K562 (cell line): ENCODE data around the gene MIF.

Experiments
- CHD1 ChIP-seq: fragments of 200-600 bp; sonication (generic); IDR thresholded peaks from one replicate; pipeline ENCODE4 v1.6.1; 2012; ENCODE audit warnings: mild to moderate bottlenecking, moderate library complexity, low read length, inconsistent platforms
- EP300 ChIP-seq: IDR thresholded peaks from 2 replicates; pipeline ENCODE4 v1.6.1; 2012; ENCODE audit warnings: low read length, improper control_type of control experiment
- HOXB6 ChIP-seq: fragments of 250-450 bp; sonication (Bioruptor Pico); IDR thresholded peaks from 2 replicates; pipeline ENCODE4 v1.5.1; 2022; ENCODE audit warnings: mild to moderate bottlenecking, borderline replicate concordance
- NFIC ChIP-seq: fragments of 450-650 bp; IDR thresholded peaks from 2 replicates; pipeline ENCODE4 v1.6.1; 2017; ENCODE audit warnings: mild to moderate bottlenecking, inconsistent platforms
- RNF2 ChIP-seq: sonication (generic); IDR thresholded peaks from 2 replicates; pipeline ENCODE4 v1.6.1; 2016
- SIN3A ChIP-seq, 2 experiments: fragments of 150-350 bp in 1 of 2; IDR thresholded peaks; 2 replicates each; pipeline ENCODE4 v1.6.1; 2011 to 2016; ENCODE audit warnings: borderline replicate concordance in 2 of 2, low read depth in 2 of 2, low read length in 2 of 2, mild to moderate bottlenecking in 2 of 2, moderate library complexity in 2 of 2; ENCODE audit not compliant: control insufficient read depth in 1 of 2
- XRCC5 ChIP-seq: fragments of 200-400 bp; formaldehyde crosslinking; IDR thresholded peaks from 2 replicates; pipeline ENCODE4 v1.6.1; 2017; ENCODE audit warnings: low read depth, mild to moderate bottlenecking, low read length
- ZNF175 ChIP-seq: fragments of 200-800 bp; sonication (Bioruptor generic); IDR thresholded peaks from 2 replicates; pipeline ENCODE4 v1.6.1; 2016; ENCODE audit warnings: low read depth, mild to moderate bottlenecking, missing genetic modification characterization, missing compliant biosample characterization
- TF ChIP-seq, protein P1 (sequence below): sonication (generic); formaldehyde crosslinking; IDR thresholded peaks from 2 replicates; pipeline ENCODE4 v1.8.1; 2023; ENCODE audit warnings: mild to moderate bottlenecking, missing genetic modification reagents
- TF ChIP-seq, protein P2 (sequence below), 3 experiments: IDR thresholded peaks in 2 of 3; conservative IDR thresholded peaks in 1 of 3; 2 replicates each; pipeline ENCODE4 v1.5.1; 2011 to 2012; ENCODE audit warnings: low read length in 3 of 3, mild to moderate bottlenecking in 3 of 3, control low read depth in 2 of 3, improper control_type of control experiment in 1 of 3, inconsistent platforms in 1 of 3, low read depth in 1 of 3, mixed read lengths in 1 of 3, moderate library complexity in 1 of 3; ENCODE audit not compliant: insufficient read depth in 2 of 3
- TF ChIP-seq, protein P3 (sequence below): fragments of 450-650 bp; formaldehyde crosslinking; IDR thresholded peaks from 2 replicates; pipeline ENCODE4 v1.4.0; 2022; ENCODE audit warnings: mild to moderate bottlenecking, moderate library complexity
- TF ChIP-seq, protein P4 (sequence below): fragments of 250-450 bp; sonication (Bioruptor Pico); IDR thresholded peaks from 2 replicates; pipeline ENCODE4 v1.5.0; 2020; ENCODE audit warnings: mild to moderate bottlenecking

DNA sequence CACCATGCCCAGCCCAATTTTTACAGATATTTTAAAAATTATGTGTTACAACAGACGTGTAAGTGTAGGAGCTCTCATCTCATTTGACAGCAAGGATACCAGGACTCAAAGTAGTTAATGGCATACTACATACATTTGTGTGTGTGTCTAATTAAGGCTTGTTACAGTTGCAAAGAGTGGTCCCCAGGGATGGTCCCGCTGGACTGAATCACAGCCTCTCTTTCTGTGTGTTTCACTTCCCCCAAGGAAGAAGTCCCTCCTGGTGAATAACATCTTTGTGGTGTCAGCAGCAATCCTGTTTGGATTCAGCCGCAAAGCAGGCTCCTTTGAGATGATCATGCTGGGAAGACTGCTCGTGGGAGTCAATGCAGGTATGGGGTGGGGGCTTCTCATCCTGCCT is 19.3 kb upstream of the MIF start:
- TF ChIP-seq XRCC5 (no peak), NFIC (no peak), ZNF175 (CRISPR knock-in tag) (no peak), RNF2 (no peak), HOXB6 (CRISPR knock-in tag) (no peak), CHD1 (no peak), EP300 (no peak), SIN3A (IDR thresholded peaks at IDR 0.05; ENCODE audit: borderline replicate concordance in 2 of 2, control insufficient read depth in 1 of 2, low read depth in 2 of 2, low read length in 2 of 2) (no peak)
- TF ChIP-seq, protein P1, sequence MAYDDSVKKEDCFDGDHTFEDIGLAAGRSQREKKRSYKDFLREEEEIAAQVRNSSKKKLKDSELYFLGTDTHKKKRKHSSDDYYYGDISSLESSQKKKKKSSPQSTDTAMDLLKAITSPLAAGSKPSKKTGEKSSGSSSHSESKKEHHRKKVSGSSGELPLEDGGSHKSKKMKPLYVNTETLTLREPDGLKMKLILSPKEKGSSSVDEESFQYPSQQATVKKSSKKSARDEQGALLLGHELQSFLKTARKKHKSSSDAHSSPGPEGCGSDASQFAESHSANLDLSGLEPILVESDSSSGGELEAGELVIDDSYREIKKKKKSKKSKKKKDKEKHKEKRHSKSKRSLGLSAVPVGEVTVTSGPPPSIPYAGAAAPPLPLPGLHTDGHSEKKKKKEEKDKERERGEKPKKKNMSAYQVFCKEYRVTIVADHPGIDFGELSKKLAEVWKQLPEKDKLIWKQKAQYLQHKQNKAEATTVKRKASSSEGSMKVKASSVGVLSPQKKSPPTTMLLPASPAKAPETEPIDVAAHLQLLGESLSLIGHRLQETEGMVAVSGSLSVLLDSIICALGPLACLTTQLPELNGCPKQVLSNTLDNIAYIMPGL = no peak
- TF ChIP-seq, protein P2, sequence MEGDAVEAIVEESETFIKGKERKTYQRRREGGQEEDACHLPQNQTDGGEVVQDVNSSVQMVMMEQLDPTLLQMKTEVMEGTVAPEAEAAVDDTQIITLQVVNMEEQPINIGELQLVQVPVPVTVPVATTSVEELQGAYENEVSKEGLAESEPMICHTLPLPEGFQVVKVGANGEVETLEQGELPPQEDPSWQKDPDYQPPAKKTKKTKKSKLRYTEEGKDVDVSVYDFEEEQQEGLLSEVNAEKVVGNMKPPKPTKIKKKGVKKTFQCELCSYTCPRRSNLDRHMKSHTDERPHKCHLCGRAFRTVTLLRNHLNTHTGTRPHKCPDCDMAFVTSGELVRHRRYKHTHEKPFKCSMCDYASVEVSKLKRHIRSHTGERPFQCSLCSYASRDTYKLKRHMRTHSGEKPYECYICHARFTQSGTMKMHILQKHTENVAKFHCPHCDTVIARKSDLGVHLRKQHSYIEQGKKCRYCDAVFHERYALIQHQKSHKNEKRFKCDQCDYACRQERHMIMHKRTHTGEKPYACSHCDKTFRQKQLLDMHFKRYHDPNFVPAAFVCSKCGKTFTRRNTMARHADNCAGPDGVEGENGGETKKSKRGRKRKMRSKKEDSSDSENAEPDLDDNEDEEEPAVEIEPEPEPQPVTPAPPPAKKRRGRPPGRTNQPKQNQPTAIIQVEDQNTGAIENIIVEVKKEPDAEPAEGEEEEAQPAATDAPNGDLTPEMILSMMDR (IDR thresholded peaks at IDR 0.05 in 2 of 3, conservative IDR thresholded peaks at IDR 0.05 in 1 of 3; ENCODE audit: insufficient read depth in 2 of 3, low read depth in 1 of 3, low read length in 3 of 3) = no peak
- TF ChIP-seq, protein P3, sequence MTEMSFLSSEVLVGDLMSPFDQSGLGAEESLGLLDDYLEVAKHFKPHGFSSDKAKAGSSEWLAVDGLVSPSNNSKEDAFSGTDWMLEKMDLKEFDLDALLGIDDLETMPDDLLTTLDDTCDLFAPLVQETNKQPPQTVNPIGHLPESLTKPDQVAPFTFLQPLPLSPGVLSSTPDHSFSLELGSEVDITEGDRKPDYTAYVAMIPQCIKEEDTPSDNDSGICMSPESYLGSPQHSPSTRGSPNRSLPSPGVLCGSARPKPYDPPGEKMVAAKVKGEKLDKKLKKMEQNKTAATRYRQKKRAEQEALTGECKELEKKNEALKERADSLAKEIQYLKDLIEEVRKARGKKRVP = no peak
- TF ChIP-seq, protein P4, sequence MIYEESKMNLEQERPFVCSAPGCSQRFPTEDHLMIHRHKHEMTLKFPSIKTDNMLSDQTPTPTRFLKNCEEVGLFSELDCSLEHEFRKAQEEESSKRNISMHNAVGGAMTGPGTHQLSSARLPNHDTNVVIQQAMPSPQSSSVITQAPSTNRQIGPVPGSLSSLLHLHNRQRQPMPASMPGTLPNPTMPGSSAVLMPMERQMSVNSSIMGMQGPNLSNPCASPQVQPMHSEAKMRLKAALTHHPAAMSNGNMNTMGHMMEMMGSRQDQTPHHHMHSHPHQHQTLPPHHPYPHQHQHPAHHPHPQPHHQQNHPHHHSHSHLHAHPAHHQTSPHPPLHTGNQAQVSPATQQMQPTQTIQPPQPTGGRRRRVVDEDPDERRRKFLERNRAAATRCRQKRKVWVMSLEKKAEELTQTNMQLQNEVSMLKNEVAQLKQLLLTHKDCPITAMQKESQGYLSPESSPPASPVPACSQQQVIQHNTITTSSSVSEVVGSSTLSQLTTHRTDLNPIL = no peak
